GM18909 (cell line): ENCODE results near the gene WNT5B.
"Not testable (repeated sequence)": the region's sequence is repeated elsewhere in the genome, so short reads cannot be mapped to it uniquely, and the experiment has no call there.

Source experiments
- ATAC-seq: cut with Tn5 transposase; IDR thresholded peaks from one replicate; pipeline ENCODE4 v1.9.1; 2021; ENCODE audit warnings: mild to moderate bottlenecking; ENCODE audit not compliant: unreplicated experiment, poor library complexity

The WNT5B gene

GRCh38 chr12:1595690-1596347, 33.2 kb upstream of the WNT5B start:
- ATAC-seq = no peak

- no peak for ATAC-seq
These were observed 30.3 kb upstream of the WNT5B start for GRCh38 chr12:1598757-1599156.

GRCh38 chr12:1602706-1603105, 26.3 kb upstream of the WNT5B start:
- not testable (repeated sequence) for ATAC-seq

GRCh38 chr12:1603269-1603993, 25.6 kb upstream of the WNT5B start:
- no peak for ATAC-seq

GRCh38 chr12:1604464-1604863, 24.6 kb upstream of the WNT5B start:
- ATAC-seq = no peak

DNA sequence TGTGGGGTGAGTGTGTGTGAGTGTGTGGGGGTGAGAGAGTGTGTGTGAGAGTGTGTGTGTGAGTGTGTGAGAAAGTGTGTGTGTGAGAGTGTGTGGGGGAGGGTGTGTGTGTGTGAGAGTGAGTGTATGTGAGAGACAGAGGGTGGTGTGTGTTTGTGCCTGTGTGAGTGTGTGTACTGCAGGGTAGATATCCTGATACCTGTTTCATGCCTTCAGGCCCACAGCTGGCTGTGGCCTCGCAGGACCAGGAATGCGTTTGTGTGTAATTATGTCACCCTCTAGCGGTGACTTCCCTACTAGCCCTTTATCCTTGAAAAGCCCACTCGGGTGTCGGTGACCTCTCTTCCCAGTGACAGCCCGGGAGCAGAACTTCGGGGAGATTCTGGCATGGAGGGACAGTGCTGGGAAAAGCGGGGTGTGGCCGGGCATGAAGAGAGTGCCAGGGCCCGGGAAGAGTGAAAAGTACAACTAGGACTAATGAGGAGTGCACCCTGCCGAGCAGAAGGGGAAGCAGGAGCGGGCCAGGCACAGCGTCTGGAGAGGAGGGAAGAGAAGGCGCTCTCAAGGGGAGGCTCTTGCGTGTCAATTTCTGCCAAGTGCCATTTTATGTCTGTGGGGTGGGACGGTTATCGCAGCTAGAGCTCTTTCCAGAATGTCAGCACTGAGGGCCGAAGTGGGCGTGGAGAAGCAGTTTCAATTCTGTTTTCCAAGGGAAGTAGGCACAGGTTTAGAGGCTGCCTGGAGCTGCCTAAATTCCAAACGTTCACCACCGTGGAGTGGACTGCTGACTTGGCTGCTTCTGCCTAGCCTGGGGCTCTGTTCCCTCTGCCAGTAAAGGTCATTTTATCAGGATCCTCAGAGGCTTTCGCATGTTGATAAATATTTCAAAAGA, 23.7 kb upstream of the WNT5B start:
- ATAC-seq = peak; percentile 44

GRCh38 chr12:1606021-1606622, 22.9 kb upstream of the WNT5B start:
- ATAC-seq = peak; percentile 61

DNA sequence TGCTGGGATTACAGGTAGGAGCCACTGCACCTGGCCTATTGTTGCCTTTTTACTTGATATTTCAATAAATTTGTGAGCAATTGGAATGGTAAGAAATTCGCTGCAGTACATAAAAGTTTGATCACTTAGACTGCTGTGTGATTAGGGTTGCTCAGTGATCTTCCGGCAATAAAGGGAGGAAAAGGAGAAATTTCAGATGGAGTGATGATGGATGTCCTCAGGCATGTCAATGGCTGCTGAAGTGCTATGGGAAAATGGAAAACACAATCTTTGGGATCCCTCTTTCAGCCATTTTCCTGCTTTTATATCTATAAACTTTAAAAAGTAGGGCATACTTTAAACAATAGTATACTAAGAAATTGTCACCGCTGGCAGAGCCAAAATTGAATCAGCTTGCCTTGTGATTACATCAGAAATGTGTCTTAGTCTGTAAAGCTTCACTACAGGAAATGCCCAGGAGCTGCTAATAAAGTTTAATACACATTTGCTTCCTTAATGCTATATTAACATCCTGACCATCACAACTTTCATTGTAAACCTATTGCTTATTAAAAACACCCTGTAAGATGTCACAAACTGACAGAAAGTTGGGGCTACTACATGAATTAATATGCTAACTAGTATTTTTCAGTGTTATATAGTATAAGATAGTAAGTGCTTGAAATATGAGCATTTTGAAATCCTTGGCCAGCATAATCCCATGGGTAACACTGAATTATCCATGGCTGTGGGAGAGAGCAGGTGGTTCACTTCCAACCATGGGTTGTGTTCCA, 20.9 kb upstream of the WNT5B start:
- no peak for ATAC-seq

DNA sequence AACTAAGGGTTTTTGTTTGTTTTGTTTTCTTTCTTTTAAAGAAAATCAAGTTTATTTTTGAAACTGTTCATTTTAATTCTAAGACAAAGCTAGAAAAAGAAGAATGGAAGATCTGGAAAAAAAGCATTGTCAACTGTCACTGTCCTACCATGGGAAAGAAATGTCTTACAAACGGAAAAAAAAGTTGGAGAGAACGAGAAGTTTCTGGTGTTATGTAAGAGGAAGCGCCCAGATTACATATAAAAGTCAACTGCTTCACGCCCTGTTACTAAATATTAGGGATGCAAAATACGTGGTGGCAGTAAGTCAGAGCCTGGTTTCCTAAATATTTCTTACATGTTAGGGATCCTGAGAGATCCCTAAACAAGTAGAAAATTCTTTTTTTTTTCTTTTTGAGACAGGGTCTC, 20.3 kb upstream of the WNT5B start:
- ATAC-seq = no peak

- no peak for ATAC-seq
These were observed 18.9 kb upstream of the WNT5B start for GRCh38 chr12:1610072-1610643.

DNA sequence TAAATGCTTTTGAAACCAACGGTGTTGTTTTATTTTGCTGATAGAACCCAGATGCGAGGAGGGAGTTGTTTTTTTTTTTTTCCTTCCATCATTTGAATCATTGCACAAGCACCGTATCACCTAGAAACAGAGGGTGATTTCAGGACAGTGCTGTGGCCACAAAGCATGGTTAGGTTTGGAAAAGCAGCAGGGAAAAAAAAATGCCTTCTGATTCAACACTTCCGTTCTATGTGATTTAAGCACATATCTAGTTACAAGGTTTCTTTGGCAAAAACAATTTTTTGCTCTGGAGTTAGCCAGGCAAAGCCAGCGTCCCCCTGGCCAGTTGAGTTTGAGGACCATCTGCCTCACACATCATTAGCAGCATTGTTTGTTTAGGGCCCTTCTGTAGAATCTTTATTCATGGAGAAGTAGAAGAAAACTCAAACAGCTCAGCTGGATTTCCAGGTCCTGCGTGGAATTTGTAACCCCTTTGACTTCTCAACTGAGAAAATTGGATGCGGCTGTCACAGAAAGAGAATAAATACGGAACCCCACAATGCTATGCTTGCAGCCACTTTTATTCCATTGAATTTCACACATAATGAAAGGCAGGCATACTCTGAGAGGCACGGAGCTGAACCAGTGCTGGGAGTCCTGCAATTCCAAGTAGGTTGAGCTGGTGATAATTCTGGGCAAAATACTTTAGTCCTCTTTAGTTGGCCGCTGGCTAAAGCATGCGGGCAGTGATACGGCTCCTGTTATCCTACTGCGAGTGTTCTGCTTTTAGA, 17.0 kb upstream of the WNT5B start:
- no peak for ATAC-seq

DNA sequence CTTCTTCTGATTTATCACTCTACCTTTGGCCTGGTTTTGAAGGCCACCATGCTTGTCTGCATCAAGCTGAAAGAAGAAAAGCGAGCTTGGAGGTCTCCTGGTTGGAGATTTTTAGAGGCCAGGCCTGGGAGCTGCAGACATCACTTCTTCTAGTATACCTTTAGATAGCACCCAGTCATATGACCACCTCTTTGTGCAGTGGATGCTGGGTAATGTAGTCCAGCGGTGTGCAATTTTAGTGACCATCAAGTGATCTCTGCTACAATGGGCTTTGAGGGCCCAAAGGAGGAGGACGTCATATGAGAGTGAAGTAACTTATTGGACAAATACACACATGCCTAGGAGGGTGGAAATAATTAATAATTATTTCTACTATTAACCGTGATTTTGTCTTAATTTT, 15.2 kb upstream of the WNT5B start:
- no peak for ATAC-seq

DNA sequence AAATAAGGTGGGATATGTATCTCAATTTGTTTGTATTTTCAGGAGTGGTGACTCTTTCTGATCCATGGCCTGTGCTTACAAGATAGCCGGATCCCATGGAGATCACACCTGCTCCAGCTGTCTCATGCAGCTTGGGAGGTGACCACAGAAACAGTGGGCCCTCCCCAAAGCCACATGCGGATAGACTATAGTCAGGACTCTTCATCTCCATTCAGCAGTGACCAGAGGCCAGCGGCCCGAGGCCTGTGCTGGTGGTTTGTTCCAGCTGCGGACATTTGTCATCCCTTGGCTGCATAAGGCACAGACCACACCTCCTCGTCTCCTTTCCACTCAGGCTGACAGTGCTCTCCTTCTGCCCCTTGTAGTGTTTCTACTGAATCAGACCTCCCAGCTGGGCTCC, 14.7 kb upstream of the WNT5B start:
- ATAC-seq = no peak

GRCh38 chr12:1616233-1617066, 12.6 kb upstream of the WNT5B start:
- no peak for ATAC-seq

DNA sequence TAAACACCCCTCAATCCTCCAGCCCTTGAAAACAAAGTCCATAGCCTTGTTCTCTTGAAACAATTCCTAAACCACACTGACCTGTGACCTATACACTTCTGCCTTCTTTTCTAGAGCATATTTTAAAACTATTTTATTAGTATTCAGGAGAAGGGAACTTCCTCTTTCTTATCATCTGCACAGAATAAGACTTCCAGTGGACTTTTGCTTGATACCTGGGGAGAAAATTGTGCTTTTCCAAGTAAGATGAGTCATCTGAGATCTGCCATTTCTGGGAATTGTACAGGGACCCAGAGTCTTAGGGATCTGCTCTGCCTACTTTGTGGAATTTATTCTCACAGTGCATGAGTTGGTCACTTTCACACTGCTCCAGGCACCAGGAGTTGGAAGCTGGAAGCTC, 10.5 kb upstream of the WNT5B start:
- ATAC-seq = no peak

DNA sequence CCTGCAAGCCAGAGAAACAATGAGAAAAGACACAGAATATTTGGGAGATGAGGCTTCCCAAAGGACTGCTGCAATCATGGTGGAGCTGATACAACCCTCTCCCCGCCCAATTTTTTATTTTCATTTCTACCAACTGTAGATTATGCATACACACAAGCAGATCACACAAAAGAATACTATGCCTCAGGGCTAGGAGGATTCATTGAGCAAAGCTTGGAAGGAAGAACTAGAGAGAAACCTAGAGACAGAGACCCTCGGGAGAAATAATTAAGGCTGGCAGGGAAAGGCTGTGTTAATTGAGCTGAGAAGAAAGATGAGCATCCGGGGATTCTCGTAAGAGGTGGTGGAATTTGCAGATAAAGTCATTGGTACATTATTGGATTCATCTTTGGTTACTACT, 9.9 kb upstream of the WNT5B start:
- ATAC-seq = no peak

GRCh38 chr12:1619587-1619986, 9.4 kb upstream of the WNT5B start:
- ATAC-seq = no peak

- ATAC-seq = no peak
These were observed 8.9 kb upstream of the WNT5B start for GRCh38 chr12:1620092-1620491.
